Liver (tissue), 9 donors: ENCODE measurements around the gene THSD4. TPM values are rescaled to one million over a fixed set of nuclear protein-coding genes. Genes with fewer than 3 reads are reported as not detected.

ENCODE experiments used
- DNase-seq: peaks from one replicate; pipeline ENCODE4 v3.0.0-alpha.2; 2017; ENCODE audit warnings: low spot score
- H3K27ac ChIP-seq, 2 donors: one replicate each; pipeline ENCODE4 v1.7.0; 2013; ENCODE audit warnings: inconsistent platforms in 2 of 2, low read length in 2 of 2, control low read depth in 1 of 2, low read depth in 1 of 2, mild to moderate bottlenecking in 1 of 2
- H3K27me3 ChIP-seq, 4 donors: one replicate each; pipeline versions ENCODE4 v1.6.1 to v1.7.0; 2013; ENCODE audit warnings: low read length in 3 of 4, inconsistent platforms in 1 of 4, mild to moderate bottlenecking in 1 of 4, moderate library complexity in 1 of 4; ENCODE audit not compliant: control insufficient read depth in 4 of 4, insufficient read depth in 4 of 4
- H3K36me3 ChIP-seq, 4 donors: one replicate each; pipeline versions ENCODE4 v1.6.1 to v1.7.0; 2013; ENCODE audit warnings: low read length in 3 of 4, mild to moderate bottlenecking in 3 of 4, low read depth in 1 of 4, moderate library complexity in 1 of 4; ENCODE audit not compliant: control insufficient read depth in 4 of 4, insufficient read depth in 3 of 4
- H3K4me1 ChIP-seq, 4 donors: one replicate each; pipeline versions ENCODE4 v1.6.1 to v1.7.0; 2013; ENCODE audit warnings: low read length in 3 of 4, mild to moderate bottlenecking in 3 of 4, moderate library complexity in 1 of 4; ENCODE audit not compliant: control insufficient read depth in 4 of 4, insufficient read depth in 4 of 4
- H3K4me3 ChIP-seq, 3 donors: one replicate each; pipeline versions ENCODE4 v1.6.1 to v1.7.0; 2013; ENCODE audit warnings: low read length in 3 of 3, control low read depth in 1 of 3, low read depth in 1 of 3, mild to moderate bottlenecking in 1 of 3
- H3K9ac ChIP-seq, 2 donors: one replicate each; pipeline ENCODE4 v1.7.0; 2013; ENCODE audit warnings: low read length in 2 of 2, mild to moderate bottlenecking in 2 of 2, moderate library complexity in 2 of 2, control low read depth in 1 of 2, low read depth in 1 of 2
- H3K9me3 ChIP-seq, 4 donors: one replicate each; pipeline versions ENCODE4 v1.6.1 to v1.7.0; 2013; ENCODE audit warnings: low read length in 3 of 4; ENCODE audit not compliant: control insufficient read depth in 4 of 4
- ATF3 ChIP-seq: IDR thresholded peaks from 2 replicates; pipeline ENCODE4 v1.6.1; 2016; ENCODE audit warnings: antibody characterized with exemption
- EGR1 ChIP-seq, 2 donors: IDR thresholded peaks; 2 replicates each; pipeline ENCODE4 v1.6.1; 2016 to 2018; ENCODE audit warnings: antibody characterized with exemption in 2 of 2, low read depth in 2 of 2
- FOXA1 ChIP-seq: IDR thresholded peaks from 2 replicates; pipeline ENCODE4 v1.6.1; 2016; ENCODE audit warnings: antibody characterized with exemption
- FOXA2 ChIP-seq: IDR thresholded peaks from 2 replicates; pipeline ENCODE4 v1.6.1; 2016; ENCODE audit warnings: antibody characterized with exemption
- GABPA ChIP-seq, 2 donors: IDR thresholded peaks in 1 of 2; conservative IDR thresholded peaks in 1 of 2; 2 replicates each; pipeline ENCODE4 v1.6.1; 2016; ENCODE audit warnings: antibody characterized with exemption in 2 of 2, mild to moderate bottlenecking in 1 of 2, moderate library complexity in 1 of 2
- HNF4A ChIP-seq, 2 donors: conservative IDR thresholded peaks; 2 replicates each; pipeline ENCODE4 v1.6.1; 2016; ENCODE audit warnings: antibody characterized with exemption in 2 of 2, mild to moderate bottlenecking in 2 of 2
- HNF4G ChIP-seq: IDR thresholded peaks from 2 replicates; pipeline ENCODE4 v1.6.1; 2016; ENCODE audit warnings: antibody characterized with exemption
- JUND ChIP-seq, 2 donors: IDR thresholded peaks; 2 replicates each; pipeline ENCODE4 v1.6.1; 2016; ENCODE audit warnings: antibody characterized with exemption in 2 of 2
- NR2F2 ChIP-seq: IDR thresholded peaks from 2 replicates; pipeline ENCODE4 v1.6.1; 2016; ENCODE audit warnings: antibody characterized with exemption
- RAD21 ChIP-seq, 2 donors: IDR thresholded peaks; 2 replicates each; pipeline ENCODE4 v1.6.1; 2016; ENCODE audit warnings: antibody characterized with exemption in 2 of 2, mild to moderate bottlenecking in 2 of 2
- REST ChIP-seq: IDR thresholded peaks from 2 replicates; pipeline ENCODE4 v1.6.1; 2016; ENCODE audit warnings: antibody characterized with exemption, mild to moderate bottlenecking
- RXRA ChIP-seq, 2 donors: IDR thresholded peaks; 2 replicates each; pipeline ENCODE4 v1.6.1; 2017 to 2018; ENCODE audit warnings: antibody characterized with exemption in 2 of 2, mild to moderate bottlenecking in 1 of 2
- SP1 ChIP-seq: IDR thresholded peaks from 2 replicates; pipeline ENCODE4 v1.6.1; 2018; ENCODE audit warnings: antibody characterized with exemption, mild to moderate bottlenecking
- TAF1 ChIP-seq: conservative IDR thresholded peaks from 2 replicates; pipeline ENCODE4 v1.6.1; 2016; ENCODE audit warnings: antibody characterized with exemption, mild to moderate bottlenecking
- YY1 ChIP-seq: IDR thresholded peaks from 2 replicates; pipeline ENCODE4 v1.6.1; 2016; ENCODE audit warnings: antibody characterized with exemption, mild to moderate bottlenecking
- polyA plus RNA-seq, 2 donors: library from polyadenylated mRNA; stranded (reverse) in 1 of 2; unstranded in 1 of 2; fragments of 200-250 nt in 1 of 2; fragments of >200 nt in 1 of 2; fragmentation: Nextera tagmentation in 1 of 2; extraction: Ambion mirVana in 1 of 2; gene quantifications; one replicate each; pipeline versions ENCODE4 v1.2.1 to v1.2.3, GENCODE V29; 2013 to 2015
- total RNA-seq, 2 donors: library from RNA; depleted of rRNA; stranded (reverse); fragments of >200 nt; gene quantifications; one replicate each; pipeline ENCODE4 v1.2.3, GENCODE V29; 2014
- TF ChIP-seq, protein P1 (sequence below): IDR thresholded peaks from 2 replicates; pipeline ENCODE4 v1.6.1; 2016; ENCODE audit warnings: antibody characterized with exemption
- TF ChIP-seq, protein P2 (sequence below): IDR thresholded peaks from 2 replicates; pipeline ENCODE4 v1.6.1; 2016; ENCODE audit warnings: antibody characterized with exemption
- TF ChIP-seq, protein P3 (sequence below): fragments of 150-350 bp; IDR thresholded peaks from 2 replicates; pipeline ENCODE4 v1.5.1; 2017; ENCODE audit warnings: improper control_type of control experiment, low read depth, low read length; ENCODE audit not compliant: missing input control
- donor health status: healthy.
- donor health status: healthy.
- donor health status: healthy.
- donor health status: healthy.
- donor health status: healthy.

Gene THSD4
- total and polyA plus RNA-seq, 4 donors, result 0.23 to 11.5 (median 1.9) TPM

DNA sequence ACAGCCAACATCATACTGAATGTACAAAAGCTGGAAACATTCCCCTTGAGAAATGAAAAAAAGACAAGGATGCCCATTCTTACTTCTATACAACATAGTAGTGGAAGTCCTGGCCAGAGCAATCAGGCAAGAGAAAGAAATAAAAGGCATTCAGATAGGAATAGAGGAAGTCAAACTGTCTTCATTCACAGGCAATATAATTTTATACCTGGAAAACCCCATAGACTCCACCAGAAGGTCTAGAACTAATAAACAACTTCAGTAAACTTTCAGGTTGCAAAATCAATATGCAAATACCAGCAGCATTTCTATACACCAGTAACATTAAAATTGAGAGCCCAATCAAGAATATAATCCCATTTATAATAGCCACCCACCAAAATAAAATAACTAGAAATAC is 27.1 kb upstream of the THSD4 start:
- peaks cover 0 to 5% (median 0%) of the 10 kb centered on the region in 4 donors for H3K9me3 ChIP-seq
- H3K27ac ChIP-seq, result no peak overlapping the region
- H3K4me1 ChIP-seq, result no peaks in the 10 kb centered on the region
- no peak overlapping the region for H3K9ac ChIP-seq
- peaks cover 0 to 3% (median 0%) of the 10 kb centered on the region in 4 donors for H3K27me3 ChIP-seq
- TF ChIP-seq, protein P1, sequence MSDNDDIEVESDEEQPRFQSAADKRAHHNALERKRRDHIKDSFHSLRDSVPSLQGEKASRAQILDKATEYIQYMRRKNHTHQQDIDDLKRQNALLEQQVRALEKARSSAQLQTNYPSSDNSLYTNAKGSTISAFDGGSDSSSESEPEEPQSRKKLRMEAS, result no peak
- no peak for TF ChIP-seq YY1
- TF ChIP-seq FOXA2, result no peak
- TF ChIP-seq TAF1, result no peak
- TF ChIP-seq REST, result no peak
- no peak for TF ChIP-seq NR2F2
- no peak for TF ChIP-seq HNF4A (conservative IDR thresholded peaks at IDR 0.05)
- TF ChIP-seq EGR1 (IDR thresholded peaks at IDR 0.05; ENCODE audit: low read depth in 2 of 2), result no peak
- TF ChIP-seq FOXA1, result no peak
- TF ChIP-seq, protein P2, sequence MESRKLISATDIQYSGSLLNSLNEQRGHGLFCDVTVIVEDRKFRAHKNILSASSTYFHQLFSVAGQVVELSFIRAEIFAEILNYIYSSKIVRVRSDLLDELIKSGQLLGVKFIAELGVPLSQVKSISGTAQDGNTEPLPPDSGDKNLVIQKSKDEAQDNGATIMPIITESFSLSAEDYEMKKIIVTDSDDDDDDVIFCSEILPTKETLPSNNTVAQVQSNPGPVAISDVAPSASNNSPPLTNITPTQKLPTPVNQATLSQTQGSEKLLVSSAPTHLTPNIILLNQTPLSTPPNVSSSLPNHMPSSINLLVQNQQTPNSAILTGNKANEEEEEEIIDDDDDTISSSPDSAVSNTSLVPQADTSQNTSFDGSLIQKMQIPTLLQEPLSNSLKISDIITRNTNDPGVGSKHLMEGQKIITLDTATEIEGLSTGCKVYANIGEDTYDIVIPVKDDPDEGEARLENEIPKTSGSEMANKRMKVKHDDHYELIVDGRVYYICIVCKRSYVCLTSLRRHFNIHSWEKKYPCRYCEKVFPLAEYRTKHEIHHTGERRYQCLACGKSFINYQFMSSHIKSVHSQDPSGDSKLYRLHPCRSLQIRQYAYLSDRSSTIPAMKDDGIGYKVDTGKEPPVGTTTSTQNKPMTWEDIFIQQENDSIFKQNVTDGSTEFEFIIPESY, result no peak
- no peak for TF ChIP-seq SP1
- TF ChIP-seq RAD21 (IDR thresholded peaks at IDR 0.05), result no peak
- TF ChIP-seq GABPA (IDR thresholded peaks at IDR 0.05 in 1 of 2, conservative IDR thresholded peaks at IDR 0.05 in 1 of 2), result no peak
- no peak for TF ChIP-seq ATF3
- no peak for TF ChIP-seq HNF4G
- TF ChIP-seq JUND (IDR thresholded peaks at IDR 0.05), result no peak
- no peak for TF ChIP-seq RXRA (IDR thresholded peaks at IDR 0.05)
- TF ChIP-seq, protein P3, sequence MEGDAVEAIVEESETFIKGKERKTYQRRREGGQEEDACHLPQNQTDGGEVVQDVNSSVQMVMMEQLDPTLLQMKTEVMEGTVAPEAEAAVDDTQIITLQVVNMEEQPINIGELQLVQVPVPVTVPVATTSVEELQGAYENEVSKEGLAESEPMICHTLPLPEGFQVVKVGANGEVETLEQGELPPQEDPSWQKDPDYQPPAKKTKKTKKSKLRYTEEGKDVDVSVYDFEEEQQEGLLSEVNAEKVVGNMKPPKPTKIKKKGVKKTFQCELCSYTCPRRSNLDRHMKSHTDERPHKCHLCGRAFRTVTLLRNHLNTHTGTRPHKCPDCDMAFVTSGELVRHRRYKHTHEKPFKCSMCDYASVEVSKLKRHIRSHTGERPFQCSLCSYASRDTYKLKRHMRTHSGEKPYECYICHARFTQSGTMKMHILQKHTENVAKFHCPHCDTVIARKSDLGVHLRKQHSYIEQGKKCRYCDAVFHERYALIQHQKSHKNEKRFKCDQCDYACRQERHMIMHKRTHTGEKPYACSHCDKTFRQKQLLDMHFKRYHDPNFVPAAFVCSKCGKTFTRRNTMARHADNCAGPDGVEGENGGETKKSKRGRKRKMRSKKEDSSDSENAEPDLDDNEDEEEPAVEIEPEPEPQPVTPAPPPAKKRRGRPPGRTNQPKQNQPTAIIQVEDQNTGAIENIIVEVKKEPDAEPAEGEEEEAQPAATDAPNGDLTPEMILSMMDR, result no peak
- no peak overlapping the region for H3K4me3 ChIP-seq
- H3K36me3 ChIP-seq, result no peaks in the 10 kb centered on the region
- no peak for DNase-seq
